Kidney epithelial cell (primary cell): Measurements from ENCODE around the gene PIH1D2. TPM values are rescaled to one million over a fixed set of nuclear protein-coding genes. Genes with fewer than 3 reads are reported as not detected.

Experiments used
- DNase-seq: peaks from one replicate; pipeline ENCODE4 v3.0.0-alpha.2; 2010; ENCODE audit warnings: low read depth
- H3K27me3 ChIP-seq: 2 replicates; pipeline ENCODE4 v1.6.0; 2011; ENCODE audit warnings: low read length; ENCODE audit not compliant: control insufficient read depth, insufficient read depth
- H3K36me3 ChIP-seq: 2 replicates; pipeline ENCODE4 v1.5.1; 2011; ENCODE audit warnings: low read length; ENCODE audit not compliant: control insufficient read depth, insufficient read depth
- H3K4me3 ChIP-seq: 2 replicates; pipeline ENCODE4 v1.5.1; 2011; ENCODE audit warnings: low read depth, mild to moderate bottlenecking, control low read depth, low read length
- CTCF ChIP-seq: IDR thresholded peaks from 2 replicates; pipeline ENCODE4 v1.5.1; 2011; ENCODE audit warnings: mild to moderate bottlenecking, moderate library complexity, low read length, control low read depth, inconsistent platforms; ENCODE audit not compliant: insufficient read depth, poor library complexity, severe bottlenecking
- total RNA-seq: library from RNA; depleted of rRNA; stranded (reverse); fragments of >200 nt; gene quantifications from 2 replicates; pipeline ENCODE4 v1.2.3, GENCODE V29; 2015

PIH1D2 gene
- 0.92 and 1.4 TPM in 2 replicates for total RNA-seq

GRCh38 chr11:112073941-112074811 lies at the start of gene PIH1D2, which contains the start of gene NKAPD1:
Gene PIH1D2, minus strand, starts transcription at chr11:112074017. Its CDS starts 843 bp downstream, at chr11:112073174.
Gene NKAPD1, plus strand, starts transcription at chr11:112074299. Its CDS starts 1,276 bp downstream, at chr11:112075575.
- H3K27me3 ChIP-seq, result no peaks in the 10 kb centered on the region
- no peaks in the 10 kb centered on the region for H3K36me3 ChIP-seq
- TF ChIP-seq CTCF, result no peak
- peak; percentile 44 for DNase-seq
- peak within 1 kb of the TSS; percentile 84 for H3K4me3 ChIP-seq

GRCh38 chr11:112123129-112123528 lies 49.3 kb upstream of the PIH1D2 start:
- no peak overlapping the region for H3K4me3 ChIP-seq
- H3K27me3 ChIP-seq, result no peaks in the 10 kb centered on the region
- TF ChIP-seq CTCF, result no peak
- no peaks in the 10 kb centered on the region for H3K36me3 ChIP-seq
- no peak for DNase-seq

- H3K4me3 ChIP-seq, result no peak overlapping the region
- DNase-seq, result no peak
- no peak for TF ChIP-seq CTCF
- no peaks in the 10 kb centered on the region for H3K36me3 ChIP-seq
- H3K27me3 ChIP-seq, result no peaks in the 10 kb centered on the region
These were observed 48.3 kb upstream of the PIH1D2 start for GRCh38 chr11:112121981-112122615.

- H3K4me3 ChIP-seq, result no peak overlapping the region
- no peaks in the 10 kb centered on the region for H3K27me3 ChIP-seq
- no peak for DNase-seq
- H3K36me3 ChIP-seq, result no peaks in the 10 kb centered on the region
- TF ChIP-seq CTCF, result no peak
These were observed 44.4 kb upstream of the PIH1D2 start for GRCh38 chr11:112118176-112118575.

- Histone ChIP-seq H3K27me3 (no peaks in the 10 kb centered on the region), H3K4me3 (no peak overlapping the region), H3K36me3 (no peaks in the 10 kb centered on the region)
- no peak for TF ChIP-seq CTCF
- DNase-seq, result no peak
These were observed 41.6 kb upstream of the PIH1D2 start for GRCh38 chr11:112115386-112115785.

- H3K36me3 ChIP-seq, result no peaks in the 10 kb centered on the region
- H3K27me3 ChIP-seq, result no peaks in the 10 kb centered on the region
- DNase-seq, result no peak
- no peak overlapping the region for H3K4me3 ChIP-seq
- TF ChIP-seq CTCF, result no peak
These were observed 40.6 kb upstream of the PIH1D2 start for GRCh38 chr11:112114460-112114859.
